ENCODE measurements around the gene TSR1.

Gene TSR1

GRCh38 chr17:2279707-2280106, 56.5 kb downstream of the TSR1 start:
- Histone ChIP-seq H3K4me3 (no peak overlapping the region), H3K27ac (no peak overlapping the region), H3K9me3 (no peaks in the 10 kb centered on the region), H3K4me1 (no peaks in the 10 kb centered on the region), H3K36me3 (peaks cover 51 to 90% (median 69%) of the 10 kb centered on the region in 3 donors), H3K27me3 (no peaks in the 10 kb centered on the region)
- DNase-seq, result no peak
- intact Hi-C loops (cut with DNase I; ENCODE audit: low total_unique reads), result no loop called here
- no peak for TF ChIP-seq CTCF (IDR thresholded peaks at IDR 0.05)

GRCh38 chr17:2277429-2278170, 58.7 kb downstream of the TSR1 start:
- DNase-seq, result no peak
- no peaks in the 10 kb centered on the region for H3K27me3 ChIP-seq
- intact Hi-C loops (cut with DNase I; ENCODE audit: low total_unique reads), result no loop called here
- H3K36me3 ChIP-seq, result peaks cover 42 to 87% (median 70%) of the 10 kb centered on the region in 3 donors
- no peak for TF ChIP-seq CTCF (IDR thresholded peaks at IDR 0.05)
- H3K4me3 ChIP-seq, result no peak overlapping the region
- no peaks in the 10 kb centered on the region for H3K4me1 ChIP-seq
- no peak overlapping the region for H3K27ac ChIP-seq
- H3K9me3 ChIP-seq, result no peaks in the 10 kb centered on the region

GRCh38 chr17:2275722-2276121, 60.5 kb downstream of the TSR1 start:
- no peak for TF ChIP-seq CTCF (IDR thresholded peaks at IDR 0.05)
- Histone ChIP-seq H3K9me3 (no peaks in the 10 kb centered on the region), H3K4me1 (peaks cover 0 to 8% (median under 1%) of the 10 kb centered on the region in 4 donors), H3K27ac (no peak overlapping the region), H3K36me3 (peaks cover 26 to 73% (median 55%) of the 10 kb centered on the region in 3 donors), H3K4me3 (no peak overlapping the region), H3K27me3 (no peaks in the 10 kb centered on the region)
- DNase-seq, result no peak
- intact Hi-C loops (cut with DNase I; ENCODE audit: low total_unique reads), result no loop called here

GRCh38 chr17:2274414-2274813, 61.8 kb downstream of the TSR1 start:
- H3K36me3 ChIP-seq, result peaks cover 15 to 73% (median 42%) of the 10 kb centered on the region in 3 donors
- H3K4me3 ChIP-seq, result no peak overlapping the region
- peaks cover 0 to 14% (median 2%) of the 10 kb centered on the region in 4 donors for H3K4me1 ChIP-seq

More at GRCh38 chr17:2274414-2274813, 61.8 kb downstream of the TSR1 start:
- intact Hi-C loops (cut with DNase I; ENCODE audit: low total_unique reads), result no loop called here
- no peak for TF ChIP-seq CTCF (IDR thresholded peaks at IDR 0.05)
- DNase-seq, result no peak
- Histone ChIP-seq H3K27ac (no peak overlapping the region), H3K27me3 (no peaks in the 10 kb centered on the region), H3K9me3 (no peaks in the 10 kb centered on the region)

All from tibial artery (tissue), 4 donors.